Adrenal gland (tissue), 5 donors: ENCODE data around the gene RASAL1.

Experiments
- CTCF ChIP-seq, 6 experiments: fragments of 450-650 bp in 4 of 6; fragments of 200-600 bp in 2 of 6; sonication (generic) in 1 of 6; IDR thresholded peaks; 1 replicate in 5 of 6; 2 replicates in 1 of 6; pipeline versions ENCODE4 v1.5.1 to v1.8.0; 2016 to 2021; ENCODE audit warnings: antibody characterized with exemption in 6 of 6, mild to moderate bottlenecking in 2 of 6, moderate library complexity in 1 of 6
- POLR2A ChIP-seq, 2 donors: fragments of 450-650 bp; IDR thresholded peaks; one replicate each; pipeline ENCODE4 v1.6.1; 2017; ENCODE audit warnings: antibody characterized with exemption in 2 of 2, mild to moderate bottlenecking in 2 of 2, moderate library complexity in 1 of 2
- donor health status: DM: no; HTN: no; CAD: no.

DNA sequence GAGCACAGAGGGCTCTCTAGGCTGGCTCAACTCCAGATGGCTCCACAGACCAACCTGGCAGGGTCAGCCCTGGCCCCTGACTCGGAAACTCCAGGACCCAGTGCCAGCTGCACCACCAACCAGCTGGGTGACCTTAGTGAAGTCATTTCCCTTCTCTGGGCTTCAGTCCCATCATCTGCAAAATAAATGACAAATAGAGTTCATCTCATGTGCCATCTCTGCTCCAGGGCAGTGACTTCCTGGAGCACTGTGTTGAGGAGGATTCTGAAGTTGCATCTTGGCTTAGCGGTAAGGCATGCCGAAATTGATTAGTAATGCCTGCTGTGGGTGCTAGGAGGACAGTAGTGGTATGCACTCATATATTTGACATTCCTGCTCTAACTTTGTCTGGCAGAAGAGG lies 47.5 kb downstream of the RASAL1 start:
- TF ChIP-seq CTCF (IDR thresholded peaks at IDR 0.05) (no peak), POLR2A (IDR thresholded peaks at IDR 0.05) (no peak)
